HG03442 (cell line): Measurements from ENCODE around the gene CHAF1B.
"Not testable (repeated sequence)": the region's sequence is repeated elsewhere in the genome, so short reads cannot be mapped to it uniquely, and the experiment has no call there.

Source experiments
- ATAC-seq: cut with Tn5 transposase; IDR thresholded peaks from one replicate; pipeline ENCODE4 v1.9.1; 2021; ENCODE audit warnings: mild to moderate bottlenecking, moderate library complexity; ENCODE audit not compliant: unreplicated experiment

The CHAF1B gene

DNA sequence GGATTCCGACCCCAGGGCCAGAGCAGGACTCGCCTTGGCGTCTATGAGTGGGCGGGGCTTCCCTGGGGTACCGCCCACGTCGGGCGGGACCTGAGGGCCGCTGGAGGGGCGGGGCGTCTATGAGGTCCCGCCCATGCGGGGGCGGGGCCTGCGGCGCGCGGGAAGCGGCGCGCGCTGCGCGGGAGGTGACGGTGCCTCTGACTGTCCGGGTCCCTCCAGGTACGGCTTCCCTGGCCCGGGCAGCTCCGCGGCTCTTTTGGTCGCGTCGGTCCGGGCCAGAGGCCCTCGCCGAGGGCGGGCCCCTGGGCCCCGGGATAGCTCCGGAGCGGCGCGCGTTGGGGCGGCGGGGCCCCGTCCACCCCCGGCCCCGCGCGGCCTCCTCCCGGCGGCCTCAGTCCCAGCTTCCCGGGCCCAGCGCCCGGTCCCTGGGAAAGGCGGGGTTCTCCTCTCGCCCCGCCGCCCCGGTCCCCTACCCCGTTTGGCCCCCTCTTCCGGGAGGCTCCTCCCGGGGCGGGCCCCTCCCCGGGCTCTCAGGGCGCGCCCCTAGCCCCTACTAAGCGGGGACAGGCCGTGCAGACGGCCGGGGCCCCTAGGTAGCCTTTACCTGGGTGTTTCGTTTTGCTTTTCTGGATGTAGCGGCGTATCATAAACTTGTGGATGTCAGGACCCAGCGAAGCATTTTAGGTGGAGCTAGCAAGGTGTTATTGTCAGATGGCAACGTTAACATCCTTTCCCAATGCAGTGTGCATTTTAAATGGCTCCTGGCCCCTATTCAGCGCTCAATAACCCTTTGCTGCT is at the start of gene CHAF1B:
CHAF1B (plus strand) TSS at position 160 of the 798 bp plus-strand sequence. CDS start 745 bp downstream, outside the sequence.
- peak; percentile 82 for ATAC-seq

DNA sequence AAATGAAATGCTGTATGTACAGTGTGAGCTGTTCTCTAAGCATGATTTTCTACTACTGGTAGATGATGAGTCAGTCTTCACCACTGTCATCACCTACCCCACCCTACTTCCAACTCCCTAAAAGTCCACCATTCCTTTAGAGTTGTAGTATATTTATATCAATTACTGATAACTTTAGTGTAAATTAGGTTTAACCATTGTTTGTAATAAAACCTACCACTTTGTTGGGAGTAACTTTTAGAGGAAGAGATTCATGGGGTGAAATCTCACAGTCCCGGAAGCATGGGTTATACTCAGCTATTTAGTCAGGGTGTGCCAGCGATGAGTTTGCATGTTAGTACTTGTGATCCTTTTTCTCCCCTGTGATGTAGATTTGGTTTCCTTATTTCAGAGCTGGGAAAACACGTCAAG is 48.1 kb upstream of the CHAF1B start:
- ATAC-seq: no peak

GRCh38 chr21:36338975-36339374 is 46.2 kb upstream of the CHAF1B start:
- ATAC-seq: no peak

DNA sequence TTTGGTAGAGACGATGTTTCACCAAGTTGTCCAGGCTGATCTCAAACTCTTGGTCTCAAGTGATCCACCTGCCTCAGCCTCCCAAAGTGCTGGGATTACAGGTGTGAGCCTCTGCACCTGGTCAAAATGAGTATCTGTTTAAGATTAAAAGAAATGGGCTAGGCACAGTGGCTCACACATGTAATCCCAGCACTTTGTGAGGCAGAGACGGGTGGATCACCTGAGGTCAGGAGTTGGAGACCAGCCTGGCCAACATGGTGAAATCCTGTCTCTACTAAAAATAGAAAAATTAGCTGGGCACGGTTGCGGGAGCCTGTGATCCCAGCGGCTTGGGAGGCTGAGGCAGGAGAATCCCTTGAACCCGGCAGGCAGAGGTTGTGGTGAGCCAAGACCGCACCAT is 42.6 kb upstream of the CHAF1B start:
- ATAC-seq: not testable (repeated sequence)

GRCh38 chr21:36344931-36345330 is 40.3 kb upstream of the CHAF1B start:
- ATAC-seq: no peak

DNA sequence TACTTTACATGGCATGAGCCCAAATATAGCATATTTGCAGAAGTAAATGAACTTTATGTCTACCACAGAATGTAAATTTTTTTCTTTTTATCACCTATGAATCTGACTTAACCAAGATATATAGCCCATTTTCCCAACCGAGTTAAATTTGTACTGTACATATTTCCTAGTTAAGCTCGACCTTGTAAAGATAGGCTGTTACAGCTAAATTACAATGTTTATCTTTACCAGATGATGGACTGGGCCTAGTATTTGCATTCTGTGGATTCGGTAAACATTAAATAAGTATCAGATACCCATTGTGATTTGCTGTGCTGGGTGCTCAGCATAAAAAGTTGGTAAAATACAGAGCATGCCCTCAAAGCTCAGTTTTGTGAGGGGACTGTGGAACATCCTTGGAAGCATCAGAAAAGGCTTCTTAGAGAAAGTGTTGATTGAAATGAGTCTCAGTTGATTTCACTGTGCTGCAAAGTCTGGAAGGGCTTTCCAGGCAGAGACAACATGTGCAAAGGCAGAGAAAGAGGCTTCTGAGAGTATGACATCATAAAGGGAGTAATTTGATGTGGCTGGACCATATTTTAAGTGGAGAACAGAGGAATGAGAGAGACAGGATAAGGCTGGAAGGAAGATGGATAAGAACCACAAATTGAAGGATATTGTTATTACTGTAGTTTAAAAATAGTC is 37.8 kb upstream of the CHAF1B start:
- ATAC-seq: no peak

GRCh38 chr21:36347962-36348328 is 37.2 kb upstream of the CHAF1B start:
- no peak for ATAC-seq

DNA sequence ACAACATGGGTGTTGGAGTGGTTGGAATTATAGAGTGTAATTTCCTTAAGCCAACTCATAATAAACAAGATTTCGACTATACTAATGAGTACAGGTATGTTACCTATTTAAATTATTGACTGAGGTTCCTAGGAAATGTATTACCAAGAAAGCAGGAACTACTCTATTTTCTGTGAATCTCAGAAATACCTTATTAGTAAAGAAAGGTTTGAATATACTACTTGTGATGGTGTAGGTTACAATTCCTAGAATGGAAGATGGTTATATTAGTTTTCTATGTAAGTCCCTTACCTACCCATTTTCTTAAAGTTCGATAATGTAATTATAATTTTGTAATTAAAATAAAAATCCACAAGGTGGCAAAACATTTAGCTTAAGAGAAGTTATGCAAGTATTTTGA is 35.9 kb upstream of the CHAF1B start:
- no peak for ATAC-seq

- no peak for ATAC-seq
Observed at GRCh38 chr21:36350282-36350910, 34.8 kb upstream of the CHAF1B start.

DNA sequence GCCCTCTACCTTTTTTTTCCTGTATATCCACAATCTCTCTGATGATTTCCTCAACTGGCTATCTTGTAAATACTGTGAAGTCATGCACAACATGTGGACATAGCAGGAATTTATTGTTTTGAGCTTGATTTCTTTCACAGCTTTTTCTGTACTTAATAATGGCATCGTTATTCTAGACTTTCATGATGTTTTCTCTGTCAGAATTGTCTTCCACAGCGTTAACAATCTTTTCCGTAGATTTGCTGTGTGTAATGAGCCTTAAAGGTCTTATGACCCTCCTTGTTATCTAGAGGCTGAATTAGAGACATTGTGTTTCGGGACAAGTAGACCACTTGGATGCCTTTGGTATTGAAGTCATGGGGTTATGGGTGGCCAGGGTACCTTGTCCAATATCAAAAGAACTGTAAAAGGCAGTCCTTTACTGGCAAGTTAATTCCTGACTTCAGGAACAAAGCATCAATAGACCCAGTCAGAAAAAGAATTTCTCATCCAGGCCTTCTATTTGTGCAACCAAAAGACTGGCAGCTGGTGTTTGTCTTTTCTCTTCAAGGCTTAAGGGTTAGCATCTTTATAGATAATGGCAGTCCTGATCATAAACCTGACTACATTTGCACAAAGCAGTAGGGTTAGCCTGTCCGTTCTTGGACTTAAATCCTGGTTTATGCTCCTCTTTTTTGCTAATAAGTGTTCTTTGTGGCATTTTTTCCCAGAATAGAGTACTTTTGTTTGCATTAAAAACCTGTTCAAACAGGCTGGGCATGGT is 30.1 kb upstream of the CHAF1B start:
- ATAC-seq: no peak

DNA sequence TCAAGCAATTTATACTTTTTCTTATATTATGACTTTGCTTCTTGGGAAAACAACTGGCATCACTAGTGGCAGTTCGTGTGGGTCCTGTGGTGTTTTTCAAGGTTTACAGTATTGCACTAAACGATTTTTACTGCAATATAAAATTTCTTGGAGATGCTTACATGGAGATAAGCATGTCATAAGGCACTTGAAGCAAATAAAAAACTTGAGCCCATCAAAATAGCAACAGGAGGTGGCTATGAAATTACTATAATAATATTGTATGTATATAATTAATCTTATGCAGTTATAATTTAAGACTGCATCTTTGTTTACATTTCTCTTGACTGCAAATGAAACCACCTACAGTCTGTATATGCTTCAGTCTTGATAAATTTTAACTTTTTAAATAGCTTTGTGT is 29.3 kb upstream of the CHAF1B start:
- no peak for ATAC-seq

DNA sequence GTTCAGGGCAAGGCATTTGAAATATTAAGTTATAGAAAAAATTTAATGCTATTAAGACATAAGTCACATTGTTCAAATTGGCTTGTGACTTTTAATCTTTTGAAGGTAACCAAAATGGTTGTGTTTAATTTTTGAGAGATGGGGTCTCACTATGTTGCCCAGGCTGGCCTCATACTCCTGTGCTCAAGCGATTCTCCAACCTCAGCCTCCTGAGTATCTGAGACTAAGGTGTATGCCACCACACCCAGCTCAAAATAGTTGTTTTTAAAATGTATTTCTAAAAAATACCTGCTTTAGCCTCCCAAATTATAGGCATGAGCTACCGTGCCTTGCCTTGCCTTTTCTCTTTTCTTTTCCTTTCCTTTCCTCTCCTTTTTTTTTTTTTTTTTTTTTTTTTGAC is 26.0 kb upstream of the CHAF1B start:
- no peak for ATAC-seq

DNA sequence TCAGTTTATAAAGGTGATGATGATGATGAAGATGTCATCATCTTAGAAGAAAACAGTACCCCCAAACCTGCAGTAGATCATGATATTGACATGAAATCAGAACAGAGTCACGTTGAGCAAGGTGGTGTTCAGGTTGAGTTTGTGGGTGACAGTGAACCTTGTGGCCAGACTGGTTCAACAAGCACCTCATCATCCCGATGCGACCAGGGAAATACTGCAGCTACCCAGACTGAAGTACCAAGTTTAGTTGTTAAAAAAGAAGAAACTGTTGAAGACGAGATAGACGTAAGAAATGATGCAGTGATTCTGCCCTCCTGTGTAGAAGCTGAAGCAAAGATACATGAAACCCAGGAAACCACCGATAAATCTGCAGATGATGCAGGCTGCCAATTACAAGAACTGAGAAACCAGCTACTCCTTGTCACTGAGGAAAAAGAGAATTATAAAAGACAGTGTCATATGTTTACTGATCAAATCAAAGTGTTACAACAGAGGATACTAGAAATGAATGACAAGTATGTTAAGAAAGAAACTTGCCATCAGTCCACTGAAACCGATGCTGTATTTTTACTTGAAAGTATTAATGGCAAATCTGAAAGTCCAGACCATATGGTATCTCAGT is 16.0 kb upstream of the CHAF1B start:
- no peak for ATAC-seq

- ATAC-seq: no peak
Observed at GRCh38 chr21:36375994-36376393, 9.2 kb upstream of the CHAF1B start.

GRCh38 chr21:36377391-36377842 is 7.8 kb upstream of the CHAF1B start:
- no peak for ATAC-seq

GRCh38 chr21:36379251-36379650 is 5.9 kb upstream of the CHAF1B start:
- ATAC-seq: no peak

- ATAC-seq: no peak
Observed at GRCh38 chr21:36381841-36382589, 3.2 kb upstream of the CHAF1B start.

DNA sequence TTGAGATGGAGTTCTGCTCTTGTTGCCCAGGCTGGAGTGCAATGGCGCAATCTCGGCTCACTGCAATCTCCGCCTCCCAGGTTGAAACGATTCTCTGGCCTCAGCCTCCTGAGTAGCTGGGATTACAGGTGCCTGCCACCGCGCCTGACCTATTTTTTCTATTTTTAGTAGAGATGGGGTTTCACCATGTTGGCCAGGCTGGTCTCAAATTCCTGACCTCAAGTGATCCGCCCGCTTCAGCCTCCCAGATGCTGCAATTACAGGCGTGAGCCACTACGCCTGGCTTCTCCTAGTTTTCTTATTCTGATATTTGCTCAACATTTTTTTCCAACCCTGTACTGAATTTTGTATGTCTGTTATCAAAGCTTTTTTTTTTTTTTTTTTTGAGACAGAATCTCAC is 2.5 kb upstream of the CHAF1B start:
- not testable (repeated sequence) for ATAC-seq

DNA sequence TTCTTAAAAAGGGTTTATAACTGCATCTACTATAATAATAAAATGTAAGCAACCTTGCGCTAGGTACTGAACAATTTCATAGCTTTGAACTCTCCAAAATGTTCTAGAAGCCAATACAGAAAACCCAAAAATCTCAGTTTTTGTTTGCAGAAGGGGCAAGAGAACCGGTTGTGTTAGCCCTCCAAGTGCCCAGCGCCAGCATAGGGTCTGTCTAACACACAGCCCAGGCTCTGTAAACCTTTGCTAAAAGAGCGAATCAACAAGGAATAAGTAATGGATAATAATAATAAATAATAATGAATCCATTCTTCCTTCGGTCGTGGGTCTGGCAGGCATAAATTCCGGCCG is 333 bp upstream of the CHAF1B start:
- ATAC-seq: peak; percentile 7

GRCh38 chr21:36386031-36386642 is 945 bp downstream of the CHAF1B start:
- ATAC-seq: no peak
